GM18502 (cell line): ENCODE measurements around the gene LHPP.

Source experiments
- ATAC-seq: cut with Tn5 transposase; IDR thresholded peaks from one replicate; pipeline ENCODE4 v1.9.1; 2021; ENCODE audit warnings: mild to moderate bottlenecking; ENCODE audit not compliant: unreplicated experiment, poor library complexity

Gene LHPP

GRCh38 chr10:124467165-124467564 is 5.5 kb downstream of the LHPP start:
- ATAC-seq: no peak

DNA sequence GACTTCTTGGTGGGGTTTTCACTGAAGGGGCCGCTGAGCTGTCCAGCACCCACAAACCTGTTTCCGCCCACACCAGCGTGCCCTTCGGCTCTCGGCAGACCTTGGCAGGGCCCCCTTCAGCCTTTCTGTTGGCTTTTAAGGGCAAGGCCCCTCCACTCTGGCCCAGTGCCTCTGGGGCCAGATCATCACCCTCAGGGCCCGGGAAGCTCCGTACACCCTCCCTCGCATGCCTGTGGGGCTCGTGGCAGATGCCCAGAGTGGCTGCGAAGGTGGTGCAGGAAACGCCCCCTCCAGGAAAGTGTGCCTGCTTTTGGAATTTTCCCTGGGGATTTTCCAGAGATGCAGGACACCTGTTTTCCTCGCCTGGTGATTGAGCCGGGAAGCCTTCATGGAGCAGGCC is 7.0 kb downstream of the LHPP start:
- ATAC-seq: no peak

DNA sequence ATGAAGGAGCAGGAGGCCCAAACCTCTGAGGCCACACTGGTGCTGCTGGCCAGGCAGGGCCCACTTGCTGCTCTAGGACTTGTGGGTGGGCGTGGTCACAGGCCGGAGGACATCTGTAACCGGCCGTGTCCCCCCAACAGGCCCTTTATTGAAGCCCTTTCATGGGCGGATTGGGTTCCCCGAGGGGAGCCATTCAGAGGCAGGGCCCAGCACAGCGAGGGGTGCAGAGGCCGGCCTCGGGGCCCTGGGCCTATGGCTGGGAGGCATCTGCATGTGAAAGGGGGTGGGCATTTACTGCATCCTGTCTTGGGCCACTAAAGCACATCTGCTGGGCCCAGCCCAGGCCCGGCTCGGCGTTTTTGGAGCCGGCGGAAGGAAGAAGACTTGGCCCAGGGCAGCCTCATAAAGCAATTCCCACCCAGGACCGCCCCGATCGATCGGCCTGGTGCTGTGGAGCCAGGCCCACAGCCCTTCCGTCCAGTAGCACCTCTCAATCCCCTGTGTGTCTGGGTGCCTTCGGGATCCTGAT is 8.4 kb downstream of the LHPP start:
- ATAC-seq: no peak

DNA sequence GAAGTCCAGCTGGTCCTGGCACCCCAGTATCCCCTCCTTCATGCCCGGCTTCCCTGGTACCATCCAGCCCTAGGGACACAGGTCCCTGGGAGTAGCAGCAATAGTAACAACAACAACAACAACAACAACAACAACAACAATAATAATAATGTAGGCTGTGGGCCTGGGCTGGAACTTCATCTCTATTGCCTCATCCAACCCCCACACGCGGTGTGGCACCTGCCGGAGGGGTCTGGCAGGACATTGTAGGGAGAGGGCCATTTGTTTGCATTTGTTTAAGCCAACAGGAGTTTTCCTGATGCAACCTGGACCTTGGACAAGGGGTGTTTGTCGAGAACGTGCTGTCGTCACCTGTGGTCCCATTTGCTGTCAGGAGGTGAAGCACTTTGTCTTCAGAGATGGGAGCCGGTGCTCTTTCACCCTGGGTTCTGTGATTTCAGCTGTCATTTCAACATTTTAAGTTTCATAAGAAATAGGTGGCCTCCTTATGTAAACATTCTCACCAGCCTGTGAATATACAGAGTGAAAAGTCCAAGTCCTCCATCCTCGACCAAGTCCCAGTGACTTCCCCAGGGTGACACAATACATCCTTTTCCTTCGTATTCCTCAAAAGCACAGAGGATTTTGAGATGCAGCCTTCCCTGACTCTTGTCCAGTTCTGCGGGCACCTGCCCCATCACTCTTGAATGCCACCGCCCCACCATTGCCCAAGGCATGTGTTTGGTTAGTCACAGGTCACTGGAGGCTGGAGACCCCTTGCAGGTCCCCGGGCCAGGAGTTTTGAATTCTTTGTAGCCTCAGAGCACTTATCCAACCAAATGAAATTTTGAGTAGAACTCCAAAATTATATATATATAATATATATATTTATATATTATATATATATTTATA is 9.2 kb downstream of the LHPP start:
- ATAC-seq: no peak

- ATAC-seq: no peak
Measured at GRCh38 chr10:124472071-124472470, 10.4 kb downstream of the LHPP start.

DNA sequence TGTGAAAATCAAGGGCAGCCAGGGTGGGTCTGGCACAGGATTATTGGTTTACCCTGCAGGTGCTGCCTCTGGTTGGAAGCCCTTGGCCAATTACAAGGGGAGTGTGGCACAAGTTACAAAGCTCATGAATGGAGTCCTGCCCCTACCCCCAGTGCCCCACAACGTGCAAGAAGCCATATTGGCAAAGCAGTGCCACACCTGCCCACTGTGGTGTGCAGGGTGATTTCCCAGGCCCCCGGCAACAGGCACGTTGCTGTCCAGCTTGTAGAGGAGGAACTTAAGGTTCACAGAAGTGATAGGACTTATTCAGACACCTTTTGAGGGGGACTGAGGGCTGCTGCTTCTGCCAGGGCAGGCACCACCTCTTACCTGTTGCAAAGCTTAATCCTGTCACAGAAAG is 11.4 kb downstream of the LHPP start:
- ATAC-seq: no peak

DNA sequence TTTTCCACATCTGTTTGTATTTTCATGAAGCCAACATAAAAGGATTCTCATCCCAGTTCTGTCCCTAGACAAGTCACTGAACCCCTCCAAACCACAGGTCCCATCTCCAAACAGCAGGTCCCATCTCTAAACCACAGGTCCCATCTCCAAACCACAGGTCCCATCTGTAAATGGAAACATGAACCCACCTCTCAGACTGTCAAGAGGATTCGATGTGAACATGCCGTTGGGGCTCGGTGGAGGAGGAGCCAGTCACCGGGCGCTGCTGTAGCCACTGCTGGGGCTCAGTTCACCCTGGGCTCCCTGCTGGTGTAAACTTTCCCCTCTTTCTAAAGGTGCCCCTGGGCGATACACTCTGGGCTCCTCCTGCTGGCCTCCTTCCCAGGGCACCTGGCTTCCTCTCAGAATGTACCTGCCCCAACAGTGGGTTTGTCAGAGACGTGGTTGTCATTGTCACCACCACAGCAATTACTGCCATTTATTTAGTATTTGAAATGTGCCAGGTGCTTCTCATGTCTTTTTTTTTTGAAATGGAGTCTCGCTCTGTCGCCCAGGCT is 13.0 kb downstream of the LHPP start:
- no peak for ATAC-seq

- ATAC-seq: no peak
Measured at GRCh38 chr10:124476043-124476725, 14.6 kb downstream of the LHPP start.

DNA sequence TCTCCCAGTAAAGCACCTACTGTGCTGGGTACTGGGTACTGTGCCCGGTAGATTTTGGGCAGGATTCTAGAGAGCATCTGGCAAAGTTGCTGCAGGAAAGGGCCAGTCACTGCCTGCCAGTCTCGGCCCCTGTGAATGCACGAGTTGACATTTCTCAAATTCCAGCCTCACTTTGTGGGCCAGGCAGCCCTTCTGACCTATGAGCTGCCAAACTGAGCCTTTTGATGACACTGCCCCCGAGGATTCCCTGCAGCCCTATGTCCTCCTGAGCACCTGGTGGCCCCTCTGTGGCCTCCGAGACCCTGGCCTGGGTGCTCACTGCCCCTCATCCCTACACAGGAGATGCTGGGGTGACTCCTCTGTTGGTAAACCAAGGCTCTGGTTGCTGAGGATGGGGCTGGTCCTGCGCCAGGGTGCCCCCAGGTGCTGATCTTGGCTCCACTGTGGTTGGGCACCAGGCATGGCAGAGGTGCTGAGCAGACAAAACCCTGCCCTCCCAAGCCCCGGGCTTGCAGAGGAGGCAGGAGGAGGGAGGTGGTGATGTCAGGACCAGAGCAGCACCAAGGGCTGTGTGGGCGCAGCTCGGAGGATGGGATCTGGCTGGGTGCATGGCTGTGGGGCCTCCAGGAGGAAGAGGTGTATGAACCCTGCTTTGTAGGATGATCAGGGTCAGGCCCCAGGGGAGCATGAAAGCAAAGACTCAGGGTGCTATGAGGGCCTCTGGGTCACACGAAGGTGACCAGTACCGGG is 16.2 kb downstream of the LHPP start:
- no peak for ATAC-seq

- no peak for ATAC-seq
Measured at GRCh38 chr10:124478515-124478914, 16.9 kb downstream of the LHPP start.

DNA sequence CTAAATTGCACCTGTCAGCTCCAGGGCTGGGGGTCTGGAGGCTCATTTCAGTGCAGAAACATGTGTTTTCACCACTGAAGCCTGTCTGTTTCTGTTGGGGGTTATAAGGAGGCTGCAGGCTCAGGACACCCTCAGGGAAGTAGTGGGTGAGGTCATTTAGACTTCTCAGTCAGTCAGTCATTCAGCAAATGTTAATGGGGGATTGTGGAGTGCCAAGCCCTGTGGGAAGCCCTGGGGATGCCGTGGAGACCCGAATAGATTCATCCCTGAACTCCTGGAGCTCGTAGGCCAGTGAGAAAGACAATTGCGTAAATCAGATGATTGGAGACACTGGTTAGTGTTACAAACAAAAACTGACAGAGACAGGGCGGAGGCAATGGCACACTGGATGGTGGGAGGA is 19.2 kb downstream of the LHPP start:
- no peak for ATAC-seq

DNA sequence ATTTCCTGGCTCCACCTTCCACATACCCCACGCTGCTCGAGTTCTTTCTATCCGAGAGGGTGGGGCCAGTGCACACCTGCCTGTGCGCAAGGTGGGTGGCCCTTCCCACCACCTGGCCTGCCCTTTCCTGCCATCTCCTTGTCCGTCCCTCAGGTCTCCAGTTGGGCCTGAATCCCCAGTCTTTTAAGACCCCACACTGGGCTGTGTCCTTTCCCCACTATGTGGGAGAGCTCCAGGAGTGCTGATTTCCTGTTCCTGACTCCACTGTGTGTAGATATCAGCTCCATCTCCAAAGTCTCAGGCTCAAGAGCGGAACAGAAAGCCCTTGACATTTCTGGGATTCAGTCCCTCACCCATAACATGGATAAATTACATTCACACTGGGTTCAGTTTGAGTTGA is 20.1 kb downstream of the LHPP start:
- ATAC-seq: no peak

DNA sequence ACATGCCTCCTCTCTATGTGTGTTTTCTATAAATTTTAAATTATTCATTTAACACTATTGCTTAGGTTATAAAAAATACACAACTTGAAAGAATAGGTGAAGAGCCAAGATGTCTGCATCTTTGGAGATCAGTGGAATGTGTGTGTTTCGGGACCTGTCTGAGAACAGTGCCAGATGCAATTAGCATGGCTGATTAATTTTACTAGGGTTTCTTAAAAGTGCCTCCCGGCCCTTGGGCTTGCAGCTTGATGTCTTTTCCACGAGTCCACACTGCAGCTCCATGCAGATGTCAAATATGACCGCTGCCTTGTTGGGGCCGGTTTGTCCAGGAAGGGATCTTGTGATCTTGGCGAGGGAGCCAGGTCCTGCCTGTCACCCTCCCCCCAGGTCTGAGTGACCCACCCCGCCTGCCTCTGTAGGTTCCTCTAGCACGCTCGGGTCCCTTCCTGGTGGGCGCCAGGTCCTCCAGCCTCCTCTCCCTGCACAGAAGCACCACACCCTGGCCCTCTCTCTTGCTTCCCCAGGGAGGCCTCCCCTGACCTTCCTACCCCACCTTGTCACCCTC is 20.7 kb downstream of the LHPP start:
- ATAC-seq: no peak

DNA sequence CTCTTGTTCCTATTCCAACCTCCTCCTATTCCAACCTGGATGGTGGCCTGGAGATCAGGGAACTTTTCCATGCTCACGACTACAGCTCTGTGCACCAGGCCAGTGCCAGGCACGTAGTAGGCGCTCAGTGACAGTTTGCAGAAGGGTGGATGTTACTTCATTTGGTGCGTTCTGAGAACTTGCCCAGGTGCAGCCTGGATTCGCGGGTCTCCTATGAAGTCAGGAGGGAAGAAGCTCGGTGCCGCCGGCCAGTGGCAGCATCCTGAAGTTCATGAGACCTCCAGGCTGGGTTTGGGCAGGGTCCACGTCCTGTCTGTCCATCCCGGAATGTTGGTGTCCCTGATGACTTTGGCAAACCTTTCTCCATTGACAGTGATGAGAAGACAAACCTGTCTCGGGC is 21.3 kb downstream of the LHPP start:
- ATAC-seq: no peak

GRCh38 chr10:124484031-124484430 is 22.4 kb downstream of the LHPP start:
- no peak for ATAC-seq

DNA sequence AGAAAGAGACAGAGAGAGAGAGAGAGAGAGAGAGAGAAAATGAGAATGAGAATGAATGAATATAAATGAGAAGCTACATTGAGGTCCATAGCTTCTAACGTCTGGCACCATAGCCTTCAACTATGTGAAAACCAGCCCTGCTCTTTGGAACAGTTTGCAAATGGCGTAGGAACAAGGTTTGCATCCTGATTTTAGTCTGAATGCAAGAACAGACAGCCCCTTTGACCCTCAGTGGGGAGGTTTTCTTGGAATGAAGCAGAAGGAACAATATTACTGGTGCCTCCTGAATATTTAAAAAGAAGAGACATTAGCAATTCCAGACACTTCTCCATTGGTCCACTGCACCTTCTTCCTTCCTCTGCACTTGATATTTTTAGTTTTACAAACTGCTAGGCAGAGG is 23.0 kb downstream of the LHPP start:
- ATAC-seq: no peak

DNA sequence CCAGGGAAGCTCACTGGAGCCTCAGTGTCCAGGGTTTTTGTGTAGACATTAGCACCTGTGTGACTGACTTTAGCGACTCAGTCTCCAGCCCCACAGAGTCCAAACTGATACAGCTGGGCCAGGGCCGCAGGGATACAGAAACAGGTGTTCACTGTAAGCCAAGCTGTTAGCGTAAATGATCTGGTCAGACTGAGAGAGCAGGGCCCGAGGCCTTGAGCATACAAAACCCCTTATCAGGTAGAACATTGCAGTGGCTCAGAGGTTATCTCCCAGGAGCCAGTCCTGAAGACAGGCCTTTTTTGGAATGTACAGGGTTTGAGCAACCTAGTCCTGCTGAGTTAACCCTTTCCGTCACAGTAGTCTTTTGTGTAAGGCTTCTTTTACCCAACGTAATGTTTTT is 25.0 kb downstream of the LHPP start:
- no peak for ATAC-seq

DNA sequence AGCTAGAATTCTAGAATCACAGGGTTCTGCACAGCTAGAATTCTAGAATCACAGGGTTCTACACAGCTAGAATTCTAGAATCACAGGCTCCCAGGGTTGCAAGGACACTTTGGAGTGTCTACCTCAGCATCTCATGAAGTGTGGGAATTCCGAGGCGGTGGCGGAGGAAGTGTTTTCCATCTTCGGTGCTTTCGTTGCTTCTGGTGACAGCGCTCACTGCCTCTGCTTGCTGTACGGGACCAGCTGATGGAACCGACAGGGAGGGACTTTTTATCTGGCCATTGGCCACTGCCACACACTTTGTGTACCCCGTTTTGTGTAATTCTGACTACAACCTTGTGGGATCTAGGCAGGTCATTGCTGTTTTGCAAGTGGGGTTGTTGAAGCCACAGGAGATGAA is 29.5 kb downstream of the LHPP start:
- ATAC-seq: no peak

DNA sequence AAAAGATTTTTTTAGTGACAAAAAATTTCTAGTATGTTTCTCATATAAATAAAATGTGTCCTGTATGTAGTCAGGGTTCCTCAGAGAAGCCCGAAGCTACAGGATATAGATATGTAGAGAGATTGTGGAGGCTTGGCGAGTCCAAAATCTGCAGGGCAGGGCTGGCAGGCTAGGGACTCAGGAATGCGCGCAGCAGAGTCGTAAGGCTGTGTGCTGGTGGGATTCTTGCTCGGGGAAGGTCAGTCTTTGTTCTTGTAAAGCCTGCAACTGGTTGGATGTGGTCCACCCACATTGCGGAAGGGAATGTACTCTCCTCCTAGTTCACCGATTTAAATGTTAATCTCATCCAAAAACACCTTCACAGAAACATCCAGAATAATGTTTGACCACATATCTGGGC is 30.6 kb downstream of the LHPP start:
- no peak for ATAC-seq

DNA sequence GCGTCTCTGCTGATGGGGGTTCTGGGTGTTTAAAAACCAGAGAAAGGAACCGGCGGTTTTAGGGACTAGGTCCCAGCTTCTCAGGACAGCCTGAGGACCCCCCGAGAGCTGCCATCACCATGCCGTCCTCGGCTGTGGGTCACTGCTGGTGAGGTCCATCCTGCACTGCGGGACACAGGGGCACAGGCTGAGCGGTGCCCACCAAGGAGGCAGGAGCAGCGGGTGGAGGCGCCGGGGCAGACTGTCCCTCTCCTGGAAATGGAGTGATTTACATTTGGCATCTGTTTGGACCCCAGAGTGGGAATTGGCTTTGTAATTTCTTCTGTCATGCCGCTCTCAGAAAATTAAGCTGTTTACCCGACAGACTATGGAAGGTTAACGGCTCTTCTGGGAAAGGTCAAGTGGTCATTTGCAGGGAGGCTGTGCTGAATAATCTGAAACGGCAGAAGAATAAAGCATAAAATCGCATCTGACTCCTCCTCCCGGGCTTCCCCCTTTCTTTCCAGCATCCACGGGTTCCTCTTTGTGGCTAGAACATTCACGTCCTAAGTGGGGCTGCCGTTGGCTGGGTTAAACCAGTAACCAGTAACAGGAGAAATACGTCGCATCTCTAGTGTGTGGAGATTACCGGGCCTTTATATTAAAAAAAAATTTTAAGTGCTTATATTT is 31.7 kb downstream of the LHPP start:
- no peak for ATAC-seq
